Embryonic facial prominence (tissue), 1 donor: ENCODE data around the gene PPP1R1C.

ENCODE experiments used
- DNase-seq: peaks from one replicate; pipeline ENCODE4 v3.0.0-alpha.2; 2016; ENCODE audit errors: extremely low spot score

PPP1R1C gene

GRCh38 chr2:182103526-182103925 is 117.9 kb downstream of the PPP1R1C start:
- DNase-seq = no peak

- DNase-seq = no peak
Measured at GRCh38 chr2:182110347-182110746, 124.7 kb downstream of the PPP1R1C start.

GRCh38 chr2:182113334-182113733 is 127.7 kb downstream of the PPP1R1C start:
- DNase-seq = no peak

GRCh38 chr2:182115258-182115657 is 129.6 kb downstream of the PPP1R1C start:
- DNase-seq = no peak

GRCh38 chr2:182116774-182117173 is 131.1 kb downstream of the PPP1R1C start:
- no peak for DNase-seq

- no peak for DNase-seq
Measured at GRCh38 chr2:182117196-182117595, 131.5 kb downstream of the PPP1R1C start.

GRCh38 chr2:182128821-182129707 is 143.4 kb downstream of the PPP1R1C start:
- DNase-seq = no peak

- DNase-seq = no peak
Measured at GRCh38 chr2:182132605-182133004, 147.0 kb downstream of the PPP1R1C start.

GRCh38 chr2:182133195-182133891 is 147.7 kb downstream of the PPP1R1C start:
- no peak for DNase-seq

- no peak for DNase-seq
Measured at GRCh38 chr2:182134201-182134600, 148.5 kb downstream of the PPP1R1C start.

- no peak for DNase-seq
Measured at GRCh38 chr2:182142062-182142461, 156.4 kb downstream of the PPP1R1C start.

GRCh38 chr2:182144041-182144775 is 158.6 kb downstream of the PPP1R1C start:
- no peak for DNase-seq

- DNase-seq = no peak
Measured at GRCh38 chr2:182144776-182145165, 159.1 kb downstream of the PPP1R1C start.

GRCh38 chr2:182148344-182148743 is 162.7 kb downstream of the PPP1R1C start:
- no peak for DNase-seq

GRCh38 chr2:182163878-182164277 is 178.2 kb downstream of the PPP1R1C start:
- no peak for DNase-seq

GRCh38 chr2:182164686-182165085 is 179.0 kb downstream of the PPP1R1C start:
- DNase-seq = no peak

GRCh38 chr2:182165202-182165601 is 179.5 kb downstream of the PPP1R1C start:
- DNase-seq = no peak

GRCh38 chr2:182166406-182166805 is 180.8 kb downstream of the PPP1R1C start:
- DNase-seq = no peak

GRCh38 chr2:182166841-182167240 is 181.2 kb downstream of the PPP1R1C start:
- no peak for DNase-seq
